Inferior parietal cortex (tissue), 1 donor: ENCODE results near the gene HSD17B8.

ENCODE experiments used
- DNase-seq: peaks from one replicate; pipeline ENCODE4 v3.0.0-alpha.2; 2016; ENCODE audit errors: extremely low spot score

The HSD17B8 gene

DNA sequence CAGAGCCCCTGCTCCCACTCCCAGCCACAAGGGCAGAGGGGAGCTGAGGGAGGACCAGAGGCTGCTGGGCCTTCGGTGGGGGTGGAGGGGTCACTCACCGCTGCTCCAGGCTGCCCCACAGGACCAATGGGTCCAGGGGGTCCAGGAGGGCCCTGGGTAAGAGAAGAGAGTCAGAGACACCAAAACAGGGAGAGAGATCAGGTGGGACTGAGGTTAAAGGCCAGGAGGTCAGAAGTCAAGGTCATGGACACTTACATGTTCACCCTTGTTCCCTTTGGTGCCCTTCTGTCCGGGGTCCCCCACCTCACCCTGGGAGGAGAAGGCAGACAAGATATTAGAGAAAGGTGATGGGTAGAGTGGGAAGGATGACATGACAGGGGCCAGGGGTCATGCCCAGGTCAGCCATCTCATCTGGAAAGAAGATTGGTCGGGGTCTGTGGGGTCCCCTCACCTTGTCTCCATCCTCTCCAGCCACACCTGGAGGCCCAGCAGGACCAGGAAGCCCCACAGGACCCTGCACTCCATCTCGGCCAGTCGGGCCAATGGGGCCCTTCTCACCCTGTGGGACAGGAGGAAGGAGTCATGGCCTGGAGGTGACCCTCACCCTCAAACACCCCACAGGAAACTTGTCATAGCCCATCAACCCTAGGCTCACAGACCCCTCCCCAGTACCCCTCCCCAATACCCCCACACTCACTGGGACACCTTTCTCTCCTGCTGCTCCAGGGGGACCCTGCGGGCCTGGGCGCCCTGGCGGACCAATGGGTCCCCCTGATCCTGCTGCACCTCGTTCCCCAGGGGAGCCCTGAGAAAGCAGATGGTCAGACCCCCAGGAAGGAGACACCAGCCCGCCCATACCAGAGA lies 33.2 kb upstream of the HSD17B8 start:
- no peak for DNase-seq

- DNase-seq, result no peak
These were observed 32.4 kb upstream of the HSD17B8 start for GRCh38 chr6:33171880-33172687.

DNA sequence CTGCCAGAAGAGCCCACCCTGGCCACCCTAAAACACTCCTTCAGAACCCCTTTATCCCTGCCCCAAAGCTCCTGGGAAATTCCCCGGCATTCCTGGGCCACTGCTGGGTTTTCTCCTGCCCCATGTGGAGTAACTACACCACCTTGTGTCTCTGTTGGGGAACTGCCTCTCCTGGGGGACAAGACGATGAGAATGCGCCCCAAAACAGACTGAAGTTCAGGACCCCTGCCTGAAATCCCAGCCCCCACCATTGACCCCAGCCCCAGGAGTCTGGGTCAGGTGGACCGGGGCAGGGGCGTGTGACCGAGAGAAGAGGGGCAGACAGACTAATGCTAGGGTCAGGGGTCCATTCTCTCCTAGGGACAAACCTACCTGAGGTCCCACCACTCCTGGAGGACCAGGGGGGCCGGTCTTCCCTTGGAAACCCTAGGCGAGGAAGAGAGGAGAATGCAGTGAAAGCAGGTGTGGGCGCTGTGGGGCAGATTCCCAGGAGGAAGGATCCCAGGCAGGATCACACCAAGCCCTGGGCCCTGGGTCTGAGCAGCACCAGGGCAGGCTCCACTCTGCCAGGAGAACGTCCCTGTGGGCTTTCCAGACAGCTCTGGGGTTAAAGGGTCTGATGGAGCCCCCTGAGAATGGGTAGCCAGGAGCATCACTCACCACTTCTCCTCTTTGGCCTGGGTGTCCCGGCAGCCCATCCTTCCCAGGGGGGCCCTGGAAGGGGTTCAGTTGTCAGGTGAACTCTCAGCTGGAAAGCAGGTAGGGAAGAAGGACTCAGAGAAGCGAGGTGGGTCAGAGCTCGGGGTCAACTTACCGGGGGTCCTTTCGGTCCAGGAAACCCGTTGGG lies 31.5 kb upstream of the HSD17B8 start:
- DNase-seq, result no peak

GRCh38 chr6:33173535-33174180 lies 30.8 kb upstream of the HSD17B8 start:
- no peak for DNase-seq

DNA sequence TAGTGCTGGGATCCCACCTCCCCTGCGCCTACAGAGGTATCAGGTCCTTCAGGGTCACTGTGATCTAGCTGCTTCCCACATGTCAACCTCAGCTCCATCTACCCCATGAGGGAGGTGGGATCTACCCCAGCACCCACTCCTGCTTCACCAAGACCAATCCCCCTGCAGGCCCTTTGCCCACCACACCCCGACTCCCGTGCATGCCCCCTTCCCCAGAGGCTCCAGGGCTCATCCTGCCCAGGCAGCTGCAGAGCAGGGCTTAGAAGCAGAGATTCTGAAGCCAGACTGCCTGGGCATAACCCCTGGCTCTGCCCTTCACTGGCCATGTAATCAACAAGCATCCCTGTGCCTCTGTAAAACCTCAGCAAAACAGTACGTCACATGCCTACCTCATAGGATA lies 29.7 kb upstream of the HSD17B8 start:
- no peak for DNase-seq

DNA sequence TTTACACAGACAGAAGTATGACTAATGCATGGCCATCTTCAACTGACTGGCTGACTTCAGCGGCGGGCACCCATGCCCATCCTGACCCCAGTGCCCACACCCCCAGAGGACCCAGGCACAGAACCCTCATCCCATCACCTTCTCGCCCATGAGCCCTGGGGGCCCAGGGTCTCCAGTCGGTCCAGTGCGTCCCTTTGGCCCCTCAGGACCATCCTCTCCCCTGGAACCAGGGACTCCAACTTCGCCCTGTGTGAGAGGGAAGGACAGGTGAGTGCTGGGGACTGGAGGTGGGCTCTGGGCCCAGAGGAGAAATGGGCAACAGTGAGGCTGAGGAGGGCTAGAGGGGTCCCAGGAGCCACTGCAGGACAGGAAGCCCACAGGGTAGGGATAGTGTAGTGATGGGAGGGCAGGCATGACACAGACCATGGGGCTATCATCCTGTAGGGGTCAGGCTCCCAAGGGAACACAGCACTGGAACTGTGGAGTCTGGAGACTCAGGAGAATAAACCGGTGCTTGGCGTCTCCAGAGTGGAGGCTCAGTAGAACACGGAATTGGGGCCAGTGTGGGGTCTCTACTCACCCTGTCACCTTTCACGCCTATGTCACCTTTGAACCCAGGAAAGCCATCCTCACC lies 28.9 kb upstream of the HSD17B8 start:
- no peak for DNase-seq

DNA sequence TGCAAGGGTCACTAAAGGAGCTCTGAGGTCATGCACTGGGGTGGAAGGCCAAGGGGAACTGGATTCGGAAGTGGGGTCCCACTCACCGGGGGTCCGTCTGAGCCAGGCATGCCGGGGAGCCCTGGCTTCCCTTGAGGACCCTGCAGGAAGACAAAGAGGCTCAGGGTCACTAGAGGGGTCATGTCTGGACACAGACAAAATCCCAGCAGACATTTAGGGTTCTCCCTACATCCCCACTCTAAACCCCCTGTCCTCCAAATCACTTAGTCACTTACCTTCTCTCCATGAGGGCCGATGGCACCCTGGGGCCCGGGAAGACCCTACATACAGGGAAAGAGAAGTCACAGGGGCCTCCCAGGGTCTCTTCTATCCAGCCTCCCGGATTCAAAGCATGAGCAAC lies 27.5 kb upstream of the HSD17B8 start:
- DNase-seq, result no peak

DNA sequence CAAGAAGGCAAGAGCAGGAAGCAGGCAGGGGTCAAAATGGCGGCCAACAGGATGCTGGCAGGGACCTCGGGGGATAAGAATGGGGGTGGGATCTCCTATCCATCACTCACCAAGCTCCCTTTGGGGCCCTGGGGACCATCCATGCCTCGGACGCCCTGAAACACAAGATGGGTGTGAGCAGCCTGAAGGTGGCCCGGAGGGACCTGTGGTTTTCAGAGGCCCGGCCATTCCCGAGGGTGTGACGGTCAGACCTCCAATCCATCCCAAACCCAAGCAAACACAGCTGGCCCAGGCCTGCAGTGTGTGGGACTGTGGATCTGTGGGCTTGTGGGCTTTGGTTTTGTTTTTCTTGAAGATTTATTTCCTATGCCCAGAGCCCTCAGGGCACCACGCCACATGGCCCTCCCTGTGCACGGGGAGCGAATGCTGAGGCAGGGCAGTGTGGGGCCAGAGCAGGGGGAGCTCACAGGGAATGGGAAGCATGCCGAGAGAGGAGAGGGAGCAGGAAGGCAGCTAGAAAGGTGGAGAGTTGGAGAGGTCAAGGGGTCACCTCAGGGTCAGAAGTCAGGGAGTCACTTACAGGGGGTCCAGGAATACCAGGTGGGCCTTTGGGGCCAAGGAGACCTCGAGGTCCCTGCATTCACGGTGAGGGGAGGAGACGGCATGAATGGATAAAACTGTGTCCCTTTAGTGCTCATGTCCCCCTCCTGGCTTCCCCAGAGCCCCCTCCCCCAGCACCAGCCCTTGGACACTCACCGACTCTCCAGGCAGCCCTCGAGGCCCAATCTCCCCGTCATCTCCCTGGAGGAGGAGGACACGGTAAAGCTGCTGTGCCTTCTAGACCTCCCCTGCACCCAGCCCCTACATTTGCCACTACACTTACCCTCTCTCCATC lies 26.7 kb upstream of the HSD17B8 start:
- no peak for DNase-seq

- DNase-seq, result no peak
These were observed 25.5 kb upstream of the HSD17B8 start for GRCh38 chr6:33178755-33179475.

GRCh38 chr6:33181141-33181540 lies 23.3 kb upstream of the HSD17B8 start:
- no peak for DNase-seq

DNA sequence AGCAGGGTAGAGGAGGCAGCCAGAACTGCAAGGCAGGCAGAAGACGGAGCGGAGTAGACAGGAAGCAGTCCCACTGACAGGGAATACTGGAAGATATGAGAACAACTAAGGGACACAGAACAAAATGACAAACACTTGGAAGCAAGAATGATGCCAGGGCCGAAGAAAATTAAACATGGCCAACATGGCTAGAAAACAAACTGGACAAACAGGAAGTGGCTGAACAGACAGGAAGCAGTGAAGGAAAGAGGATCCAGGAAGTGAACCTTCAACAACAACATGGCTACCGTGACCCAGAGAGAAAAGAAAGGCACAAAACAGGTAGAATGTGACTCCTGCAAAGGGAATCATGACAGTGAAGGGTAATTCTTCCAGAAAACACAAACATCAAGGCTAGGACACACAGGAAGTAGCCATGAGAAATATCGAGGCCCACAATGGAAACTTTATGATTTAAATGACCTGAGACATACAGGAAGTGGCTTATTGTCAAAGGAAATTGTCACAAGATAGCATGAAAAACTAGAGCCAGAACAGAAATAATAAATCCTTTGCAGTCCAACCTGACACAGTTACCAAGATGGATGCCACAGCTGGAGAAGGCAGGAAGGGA lies 21.3 kb upstream of the HSD17B8 start:
- no peak for DNase-seq

DNA sequence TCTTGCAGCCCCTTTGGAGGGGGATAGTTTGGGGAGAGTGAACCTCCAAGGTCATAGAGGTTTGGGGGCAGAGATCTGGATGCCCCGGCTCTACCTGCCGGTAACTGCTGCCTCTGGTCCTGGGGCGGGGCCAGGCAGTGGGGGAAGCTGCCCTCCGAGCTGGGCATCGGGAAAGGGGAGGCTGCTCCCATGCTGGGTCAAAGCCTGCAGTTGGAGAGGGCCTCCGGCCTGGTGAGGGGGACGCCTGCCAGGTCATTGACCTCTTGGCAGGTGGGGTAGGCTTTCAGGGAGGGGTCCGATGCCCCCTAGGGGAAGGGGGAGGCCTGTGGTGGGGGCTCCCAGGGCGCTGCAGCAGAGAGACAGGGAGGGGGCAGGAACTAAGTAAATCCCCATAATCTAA lies 19.3 kb upstream of the HSD17B8 start:
- DNase-seq, result no peak

GRCh38 chr6:33185654-33186187 lies 18.7 kb upstream of the HSD17B8 start:
- no peak for DNase-seq

DNA sequence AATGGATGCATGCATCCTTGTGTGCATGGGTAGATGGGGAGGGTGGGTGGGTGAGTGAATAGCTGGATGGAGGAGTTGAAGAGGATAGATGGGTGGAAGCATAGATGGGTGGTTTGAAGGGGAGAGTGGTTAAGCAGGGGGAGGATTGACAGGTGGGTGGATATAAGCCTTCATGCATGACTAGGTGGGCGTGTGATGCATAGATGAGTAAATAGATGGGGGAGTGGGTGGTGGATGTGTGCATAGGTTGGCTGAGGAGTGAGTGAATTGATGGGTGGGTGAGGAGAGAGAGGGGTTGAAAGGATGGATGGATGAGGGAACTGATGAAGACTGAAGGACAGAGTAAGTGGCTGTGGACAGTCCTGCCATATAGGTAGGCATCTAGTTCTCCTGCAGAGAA lies 16.6 kb upstream of the HSD17B8 start:
- DNase-seq, result no peak

DNA sequence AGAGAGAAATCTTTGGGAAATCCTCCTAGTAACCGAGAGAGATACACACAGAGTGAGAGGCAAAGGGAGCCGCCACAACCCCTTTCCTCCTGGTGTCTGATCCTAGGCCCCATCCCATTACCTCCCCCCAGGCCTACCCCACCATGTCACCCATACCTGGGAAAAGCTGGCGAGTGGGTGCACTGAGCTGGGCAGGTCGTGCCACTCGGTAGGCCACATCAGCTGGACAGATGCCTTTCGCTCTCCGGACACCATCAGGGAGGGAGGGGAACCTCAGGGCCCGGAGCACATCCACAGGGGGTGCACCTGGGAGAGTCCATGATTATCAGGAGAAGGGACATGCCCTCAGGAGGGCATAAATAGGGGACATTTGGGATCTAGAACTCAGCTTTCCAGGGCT lies 15.3 kb upstream of the HSD17B8 start:
- no peak for DNase-seq

GRCh38 chr6:33189625-33190448 lies 14.6 kb upstream of the HSD17B8 start:
- DNase-seq, result no peak

- no peak for DNase-seq
These were observed 13.8 kb upstream of the HSD17B8 start for GRCh38 chr6:33190504-33191107.
